Measurements from ENCODE around the gene ZCCHC7. TPM values are rescaled to one million over a fixed set of nuclear protein-coding genes. Genes with fewer than 3 reads are reported as not detected.

Gene ZCCHC7
- total RNA-seq, 1 donor from 2014 or later, result 27.8 TPM

DNA sequence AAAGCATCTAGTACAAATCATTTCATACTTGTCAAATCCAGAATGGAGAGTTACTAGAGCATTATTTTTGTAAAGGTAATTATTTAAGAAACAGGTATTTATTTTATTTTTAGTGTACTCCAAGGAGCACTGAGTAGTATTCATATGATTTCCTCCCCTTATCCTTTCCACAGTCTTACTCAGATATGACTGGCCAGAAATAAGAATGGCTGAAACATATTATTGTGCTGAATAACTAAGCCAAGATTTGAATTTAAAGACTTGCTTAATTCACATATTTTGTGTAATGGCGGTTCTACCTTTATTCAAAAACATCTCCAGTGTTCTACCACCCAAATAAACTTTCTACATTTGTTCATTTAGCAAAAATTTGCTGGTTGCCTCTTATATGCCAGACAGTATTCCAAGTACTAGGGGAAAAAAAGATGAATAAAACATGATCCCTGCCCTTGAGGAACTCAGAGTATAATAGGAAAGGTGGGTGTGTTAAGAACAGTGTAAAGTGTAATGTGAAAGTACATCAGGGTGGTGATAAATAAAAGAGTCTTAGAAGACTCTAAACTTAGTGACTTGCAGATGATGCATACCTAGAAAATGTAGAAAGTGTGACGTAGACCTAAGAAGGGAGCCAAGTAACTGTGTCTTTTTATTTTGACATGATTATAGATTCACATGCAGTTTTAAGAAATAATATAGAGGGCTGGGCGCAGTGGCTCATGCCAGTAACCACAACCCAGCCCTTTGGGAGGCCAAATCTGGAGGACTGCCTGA lies 191.7 kb downstream of the ZCCHC7 start:
- Mint-ChIP-seq H3K4me3 (no peak overlapping the region), H3K27me3 (ENCODE audit: low read depth) (no peaks in the 10 kb centered on the region), H3K4me1 (peaks cover 10% of the 10 kb centered on the region), H3K27ac (no peak overlapping the region), H3K9me3 (no peaks in the 10 kb centered on the region), H3K36me3 (peaks cover 8% of the 10 kb centered on the region)
- TF ChIP-seq, protein P1, sequence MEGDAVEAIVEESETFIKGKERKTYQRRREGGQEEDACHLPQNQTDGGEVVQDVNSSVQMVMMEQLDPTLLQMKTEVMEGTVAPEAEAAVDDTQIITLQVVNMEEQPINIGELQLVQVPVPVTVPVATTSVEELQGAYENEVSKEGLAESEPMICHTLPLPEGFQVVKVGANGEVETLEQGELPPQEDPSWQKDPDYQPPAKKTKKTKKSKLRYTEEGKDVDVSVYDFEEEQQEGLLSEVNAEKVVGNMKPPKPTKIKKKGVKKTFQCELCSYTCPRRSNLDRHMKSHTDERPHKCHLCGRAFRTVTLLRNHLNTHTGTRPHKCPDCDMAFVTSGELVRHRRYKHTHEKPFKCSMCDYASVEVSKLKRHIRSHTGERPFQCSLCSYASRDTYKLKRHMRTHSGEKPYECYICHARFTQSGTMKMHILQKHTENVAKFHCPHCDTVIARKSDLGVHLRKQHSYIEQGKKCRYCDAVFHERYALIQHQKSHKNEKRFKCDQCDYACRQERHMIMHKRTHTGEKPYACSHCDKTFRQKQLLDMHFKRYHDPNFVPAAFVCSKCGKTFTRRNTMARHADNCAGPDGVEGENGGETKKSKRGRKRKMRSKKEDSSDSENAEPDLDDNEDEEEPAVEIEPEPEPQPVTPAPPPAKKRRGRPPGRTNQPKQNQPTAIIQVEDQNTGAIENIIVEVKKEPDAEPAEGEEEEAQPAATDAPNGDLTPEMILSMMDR (IDR thresholded peaks at IDR 0.05; ENCODE audit: unreplicated experiment), result no peak
- DNase-seq (ENCODE audit: low spot score in 2 of 2, unreplicated experiment in 2 of 2), result no peak

DNA sequence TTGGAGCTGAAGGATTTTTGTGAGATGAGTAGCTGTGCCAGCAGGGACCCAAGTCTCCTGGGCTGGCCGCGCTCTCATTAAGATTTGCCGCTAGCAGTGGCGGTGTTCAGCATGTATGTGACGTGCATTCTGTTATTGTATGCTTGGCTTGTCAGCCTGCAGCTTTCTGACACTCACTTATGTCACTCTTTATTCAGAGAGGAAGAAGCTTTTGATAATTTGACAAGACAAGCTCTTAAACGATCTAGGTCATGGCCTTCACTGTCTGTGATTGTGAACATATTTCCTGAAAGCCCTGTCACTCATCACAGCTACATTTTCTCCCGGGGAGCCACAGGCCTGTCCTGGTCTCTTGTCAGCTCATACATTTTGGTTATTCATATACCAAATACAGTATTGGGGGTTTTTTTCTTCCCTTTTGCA lies 203.9 kb downstream of the ZCCHC7 start:
- TF ChIP-seq, protein P1 (IDR thresholded peaks at IDR 0.05; ENCODE audit: unreplicated experiment), result no peak
- Mint-ChIP-seq H3K4me3 (no peak overlapping the region), H3K9me3 (peaks cover 7% of the 10 kb centered on the region), H3K4me1 (peaks cover 6% of the 10 kb centered on the region), H3K27me3 (ENCODE audit: low read depth) (no peaks in the 10 kb centered on the region), H3K27ac (no peak overlapping the region), H3K36me3 (peaks cover 10% of the 10 kb centered on the region)
- no peak for DNase-seq (ENCODE audit: low spot score in 2 of 2, unreplicated experiment in 2 of 2)

DNA sequence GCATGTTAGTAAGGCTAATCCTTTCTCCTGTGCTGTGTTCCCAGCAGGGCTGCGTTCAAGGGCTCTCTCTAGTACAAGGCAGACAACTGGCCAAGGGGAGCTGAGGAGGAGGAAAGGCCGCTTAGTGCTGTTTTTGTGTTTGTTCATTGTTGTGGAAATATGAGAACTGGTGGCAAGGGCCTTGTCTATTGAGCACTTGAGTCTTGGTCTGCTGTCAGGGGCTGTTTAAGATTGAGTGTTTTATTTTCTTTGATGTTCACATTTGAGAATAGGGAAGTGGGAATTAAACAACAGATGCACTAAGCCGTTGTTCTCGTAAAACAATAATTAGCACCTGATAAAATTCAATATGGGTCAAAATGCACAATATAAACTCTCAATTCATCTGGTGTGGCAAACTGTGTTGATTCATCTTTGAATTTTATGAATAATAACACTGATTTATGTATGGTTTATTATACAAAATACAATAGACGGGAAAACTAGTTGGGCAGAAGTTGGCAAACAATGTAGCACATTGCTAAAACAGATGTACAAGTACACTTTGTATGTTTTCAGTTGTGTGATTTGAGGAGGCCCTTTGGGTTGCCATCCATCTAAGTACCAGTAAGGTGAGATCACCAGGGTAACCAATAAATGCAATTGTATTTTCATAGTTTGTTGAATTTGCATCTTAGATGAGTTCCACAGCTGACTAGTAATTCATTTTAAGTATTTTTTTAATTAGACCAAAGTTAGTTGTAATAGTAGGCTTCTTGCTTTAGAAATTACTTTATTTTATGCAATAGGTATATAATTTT lies 204.5 kb downstream of the ZCCHC7 start:
- Mint-ChIP-seq H3K27ac (no peak overlapping the region), H3K4me3 (no peak overlapping the region), H3K9me3 (peaks cover 6% of the 10 kb centered on the region), H3K4me1 (peaks cover 6% of the 10 kb centered on the region), H3K27me3 (ENCODE audit: low read depth) (no peaks in the 10 kb centered on the region), H3K36me3 (peaks cover 6% of the 10 kb centered on the region)
- TF ChIP-seq, protein P1 (IDR thresholded peaks at IDR 0.05; ENCODE audit: unreplicated experiment), result no peak
- DNase-seq (ENCODE audit: low spot score in 2 of 2, unreplicated experiment in 2 of 2), result no peak

DNA sequence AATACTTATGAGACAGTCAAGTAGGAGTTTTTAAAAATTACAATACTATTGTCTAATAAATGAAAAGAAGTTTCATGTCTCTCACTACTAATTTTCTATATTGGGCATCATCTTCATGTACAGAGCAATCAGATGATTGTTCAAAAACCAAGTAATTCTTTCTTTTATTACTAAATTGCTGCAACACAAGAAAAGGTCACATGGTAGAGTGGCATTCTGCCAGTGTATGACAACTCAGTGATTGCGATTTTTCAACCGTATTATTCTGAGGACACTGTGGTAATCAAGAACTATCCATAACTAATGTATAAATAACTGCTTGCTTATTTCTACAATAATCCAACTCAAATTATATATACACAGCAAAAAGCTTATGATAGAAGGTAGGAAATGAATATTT lies 205.4 kb downstream of the ZCCHC7 start:
- H3K27me3 Mint-ChIP-seq (ENCODE audit: low read depth), result no peaks in the 10 kb centered on the region
- peaks cover under 1% of the 10 kb centered on the region for H3K9me3 Mint-ChIP-seq
- no peak overlapping the region for H3K27ac Mint-ChIP-seq
- H3K4me3 Mint-ChIP-seq, result no peak overlapping the region
- TF ChIP-seq, protein P1 (IDR thresholded peaks at IDR 0.05; ENCODE audit: unreplicated experiment), result no peak
- peaks cover 6% of the 10 kb centered on the region for H3K4me1 Mint-ChIP-seq
- no peaks in the 10 kb centered on the region for H3K36me3 Mint-ChIP-seq
- no peak for DNase-seq (ENCODE audit: low spot score in 2 of 2, unreplicated experiment in 2 of 2)

DNA sequence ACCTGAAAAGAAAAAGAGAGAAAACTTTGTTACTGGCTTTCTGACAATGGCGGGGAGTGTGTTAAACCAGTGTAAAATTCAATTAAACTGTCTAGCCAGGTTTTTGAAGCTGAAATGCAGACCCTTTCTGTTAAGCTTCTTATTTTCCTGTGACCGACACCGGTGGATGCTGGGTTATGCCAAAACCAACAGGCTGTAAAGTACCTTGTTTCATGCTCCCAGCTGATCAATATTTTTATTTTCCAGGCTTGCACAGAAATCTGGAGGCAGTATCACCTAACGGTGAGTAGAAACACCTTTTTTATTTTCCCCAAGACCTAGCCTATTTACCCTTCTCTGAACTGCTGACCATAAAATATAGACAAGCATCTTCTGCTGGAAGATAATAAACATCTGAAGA lies 207.2 kb downstream of the ZCCHC7 start:
- Mint-ChIP-seq H3K9me3 (no peaks in the 10 kb centered on the region), H3K4me3 (no peak overlapping the region), H3K27ac (no peak overlapping the region), H3K27me3 (ENCODE audit: low read depth) (no peaks in the 10 kb centered on the region), H3K4me1 (peaks cover 6% of the 10 kb centered on the region), H3K36me3 (no peaks in the 10 kb centered on the region)
- DNase-seq (ENCODE audit: low spot score in 2 of 2, unreplicated experiment in 2 of 2), result no peak
- TF ChIP-seq, protein P1 (IDR thresholded peaks at IDR 0.05; ENCODE audit: unreplicated experiment), result no peak

Measured in mesothelial cell of epicardium (in vitro differentiated cells).